ENCODE results near the gene PUSL1.

Gene PUSL1

DNA sequence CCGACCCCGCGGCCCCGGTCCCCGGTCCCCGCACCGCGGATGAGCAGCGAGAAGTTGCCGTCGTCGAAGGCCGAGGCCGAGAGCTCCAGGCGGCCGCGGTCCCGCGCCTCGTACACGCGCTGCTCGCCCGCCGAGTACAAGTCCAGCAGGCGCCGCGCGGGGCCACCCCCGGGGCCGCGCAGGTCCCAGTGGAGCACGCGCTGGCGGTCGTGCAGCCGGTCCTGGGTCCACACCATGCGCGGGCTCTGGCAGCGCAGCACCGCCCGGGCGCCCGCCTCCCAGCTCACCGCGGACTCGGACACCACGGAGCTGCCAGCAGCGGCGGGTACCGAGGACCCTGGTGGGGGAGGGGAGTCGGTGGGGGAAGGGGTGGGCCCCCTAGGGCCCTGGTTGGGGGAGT, 47.0 kb downstream of the PUSL1 start:
- H3K4me3 ChIP-seq (ENCODE audit: low read length): peak overlapping the region; percentile 22; the same call in 1 of the 2 replicates
- DNase-seq (ENCODE audit: low read depth, low spot score): no peak
- H3K36me3 ChIP-seq (ENCODE audit: control insufficient read depth, insufficient read depth, low read length): peaks cover 4% of the 10 kb centered on the region; the same call in 1 of the 2 replicates
- H3K27ac ChIP-seq (ENCODE audit: low read length): no peak overlapping the region
- H3K4me1 ChIP-seq (ENCODE audit: control insufficient read depth, insufficient read depth, low read length): peaks cover 26% of the 10 kb centered on the region
- H3K27me3 ChIP-seq (ENCODE audit: control insufficient read depth, insufficient read depth, low read length): peaks cover 3% of the 10 kb centered on the region; the same call in 1 of the 2 replicates
- H3K9me3 ChIP-seq (ENCODE audit: control insufficient read depth, insufficient read depth, low read length): no peaks in the 10 kb centered on the region
- WGBS (ENCODE audit: insufficient coverage, insufficient read length): no CpG with 5 or more reads among the region's 52 CpGs

- no peak overlapping the region for H3K27ac ChIP-seq (ENCODE audit: low read length)
- peaks cover 26% of the 10 kb centered on the region for H3K4me1 ChIP-seq (ENCODE audit: control insufficient read depth, insufficient read depth, low read length)
- WGBS (ENCODE audit: insufficient coverage, insufficient read length): no CpG with 5 or more reads among the region's 8 CpGs
- no peak for DNase-seq (ENCODE audit: low read depth, low spot score)
- no peaks in the 10 kb centered on the region for H3K9me3 ChIP-seq (ENCODE audit: control insufficient read depth, insufficient read depth, low read length)
- H3K4me3 ChIP-seq (ENCODE audit: low read length): no peak overlapping the region
- H3K27me3 ChIP-seq (ENCODE audit: control insufficient read depth, insufficient read depth, low read length): peaks cover 3% of the 10 kb centered on the region; the same call in 1 of the 2 replicates
- peaks cover 4% of the 10 kb centered on the region; the same call in 1 of the 2 replicates for H3K36me3 ChIP-seq (ENCODE audit: control insufficient read depth, insufficient read depth, low read length)
Measured at GRCh38 chr1:1356166-1356795, 47.9 kb downstream of the PUSL1 start.

- Histone ChIP-seq H3K4me1 (ENCODE audit: control insufficient read depth, insufficient read depth, low read length) (peaks cover 20% of the 10 kb centered on the region), H3K27me3 (ENCODE audit: control insufficient read depth, insufficient read depth, low read length) (peaks cover 3% of the 10 kb centered on the region; the same call in 1 of the 2 replicates), H3K36me3 (ENCODE audit: control insufficient read depth, insufficient read depth, low read length) (peaks cover 4% of the 10 kb centered on the region; the same call in 1 of the 2 replicates), H3K4me3 (ENCODE audit: low read length) (no peak overlapping the region), H3K27ac (ENCODE audit: low read length) (no peak overlapping the region), H3K9me3 (ENCODE audit: control insufficient read depth, insufficient read depth, low read length) (no peaks in the 10 kb centered on the region)
- WGBS (ENCODE audit: insufficient coverage, insufficient read length): no CpG with 5 or more reads among the region's 26 CpGs
- no peak for DNase-seq (ENCODE audit: low read depth, low spot score)
Measured at GRCh38 chr1:1356796-1357401, 48.5 kb downstream of the PUSL1 start.

DNA sequence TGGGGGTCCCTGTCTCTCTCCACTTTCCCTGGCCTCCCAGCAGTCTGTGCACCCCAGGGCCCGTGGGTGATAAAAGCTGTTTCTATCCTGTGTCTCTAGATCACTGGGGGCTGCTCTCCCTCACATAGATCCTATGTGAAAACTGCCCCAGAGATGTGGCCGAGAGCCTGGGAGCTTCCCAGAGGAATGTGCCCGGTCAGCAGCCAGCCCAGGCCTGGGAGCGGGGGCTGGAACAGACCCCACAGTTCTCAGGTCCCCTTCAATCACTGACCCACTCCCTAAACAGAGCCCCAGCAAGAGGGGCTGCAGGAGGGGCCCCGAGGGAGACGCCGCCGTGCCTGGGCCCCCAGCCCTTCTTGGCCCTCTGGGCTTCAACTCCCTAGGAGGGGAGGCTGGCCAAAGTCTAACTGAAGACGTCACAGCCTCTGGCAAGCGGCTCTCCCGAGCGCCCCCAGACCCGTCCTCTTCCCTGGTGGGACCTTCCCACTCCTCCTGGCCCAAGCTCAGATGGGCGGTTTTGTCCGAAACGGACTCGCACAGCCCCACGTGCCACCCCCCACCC, 49.6 kb downstream of the PUSL1 start:
- Histone ChIP-seq H3K36me3 (ENCODE audit: control insufficient read depth, insufficient read depth, low read length) (peaks cover 4% of the 10 kb centered on the region; the same call in 1 of the 2 replicates), H3K4me1 (ENCODE audit: control insufficient read depth, insufficient read depth, low read length) (peaks cover 17% of the 10 kb centered on the region), H3K27ac (ENCODE audit: low read length) (no peak overlapping the region), H3K4me3 (ENCODE audit: low read length) (peak overlapping the region; percentile 43; the same call in 1 of the 2 replicates), H3K9me3 (ENCODE audit: control insufficient read depth, insufficient read depth, low read length) (no peaks in the 10 kb centered on the region), H3K27me3 (ENCODE audit: control insufficient read depth, insufficient read depth, low read length) (peaks cover 3% of the 10 kb centered on the region; the same call in 1 of the 2 replicates)
- WGBS (ENCODE audit: insufficient coverage, insufficient read length): no CpG with 5 or more reads among the region's 18 CpGs
- no peak for DNase-seq (ENCODE audit: low read depth, low spot score)

- WGBS (ENCODE audit: insufficient coverage, insufficient read length): no CpG with 5 or more reads among the region's 29 CpGs
Measured at GRCh38 chr1:1358433-1359271, 50.3 kb downstream of the PUSL1 start, which contains the start of gene MXRA8. Gene MXRA8 (minus strand): TSS chr1:1358555. CDS start chr1:1358504, 51 bp downstream.

GRCh38 chr1:1359308-1359663, 50.9 kb downstream of the PUSL1 start:
- Histone ChIP-seq H3K9me3 (ENCODE audit: control insufficient read depth, insufficient read depth, low read length) (no peaks in the 10 kb centered on the region), H3K4me1 (ENCODE audit: control insufficient read depth, insufficient read depth, low read length) (peaks cover 16% of the 10 kb centered on the region), H3K36me3 (ENCODE audit: control insufficient read depth, insufficient read depth, low read length) (peaks cover 4% of the 10 kb centered on the region; the same call in 1 of the 2 replicates), H3K27me3 (ENCODE audit: control insufficient read depth, insufficient read depth, low read length) (peaks cover 3% of the 10 kb centered on the region; the same call in 1 of the 2 replicates), H3K4me3 (ENCODE audit: low read length) (no peak overlapping the region), H3K27ac (ENCODE audit: low read length) (no peak overlapping the region)
- DNase-seq (ENCODE audit: low read depth, low spot score): no peak
- WGBS (ENCODE audit: insufficient coverage, insufficient read length): no CpG with 5 or more reads among the region's 6 CpGs

More at GRCh38 chr1:1358433-1359271, 50.3 kb downstream of the PUSL1 start, which contains the start of gene MXRA8:
- Histone ChIP-seq H3K27ac (ENCODE audit: low read length) (no peak within 1 kb of the TSS), H3K36me3 (ENCODE audit: control insufficient read depth, insufficient read depth, low read length) (peaks cover 4% of the 10 kb centered on the region; the same call in 1 of the 2 replicates), H3K9me3 (ENCODE audit: control insufficient read depth, insufficient read depth, low read length) (no peaks in the 10 kb centered on the region), H3K27me3 (ENCODE audit: control insufficient read depth, insufficient read depth, low read length) (peaks cover 3% of the 10 kb centered on the region; the same call in 1 of the 2 replicates), H3K4me1 (ENCODE audit: control insufficient read depth, insufficient read depth, low read length) (peaks cover 16% of the 10 kb centered on the region), H3K4me3 (ENCODE audit: low read length) (peak within 1 kb of the TSS; percentile 43; the same call in 1 of the 2 replicates)
- DNase-seq (ENCODE audit: low read depth, low spot score): no peak

DNA sequence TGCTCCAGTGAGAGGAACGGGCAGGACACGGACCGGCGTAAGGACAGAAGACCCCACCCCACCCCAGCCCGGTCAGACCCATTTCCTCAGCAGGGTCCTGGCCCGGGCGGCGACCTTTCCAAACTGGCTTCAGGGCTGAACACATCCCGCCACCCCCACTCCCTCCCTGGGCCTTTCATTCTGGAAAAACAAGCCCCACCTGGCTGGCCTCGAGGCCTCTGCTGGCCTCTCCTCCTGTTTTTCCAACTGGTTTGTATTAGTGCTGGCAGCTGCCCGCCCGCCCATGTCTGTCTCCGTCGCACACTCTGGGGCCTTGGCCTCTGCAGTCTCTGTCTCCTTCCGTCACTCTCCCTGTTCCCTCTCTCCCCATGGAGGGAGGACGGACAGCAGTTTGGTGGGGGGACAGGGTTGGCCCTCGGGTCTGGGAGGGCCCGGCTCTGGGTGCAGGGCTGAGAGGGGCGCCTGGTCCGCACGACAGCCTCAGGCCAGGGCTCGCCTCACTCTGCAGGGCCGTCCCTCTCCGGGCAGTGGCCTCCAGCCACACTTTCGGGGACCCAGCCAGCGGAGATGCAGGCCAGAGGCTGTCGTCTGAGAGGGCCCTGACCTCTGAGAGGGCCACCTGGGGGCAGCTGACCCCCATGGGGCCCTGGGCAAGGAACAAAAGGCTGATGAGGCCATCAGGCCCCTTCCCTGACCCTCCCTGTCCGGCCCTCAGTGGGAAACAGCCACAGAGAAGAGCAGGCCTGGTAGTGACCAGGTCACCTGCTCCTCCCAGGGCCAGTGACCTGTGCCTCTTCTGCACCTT, 51.5 kb downstream of the PUSL1 start:
- H3K9me3 ChIP-seq (ENCODE audit: control insufficient read depth, insufficient read depth, low read length): no peaks in the 10 kb centered on the region
- peaks cover under 1% of the 10 kb centered on the region; the same call in 1 of the 2 replicates for H3K36me3 ChIP-seq (ENCODE audit: control insufficient read depth, insufficient read depth, low read length)
- H3K4me1 ChIP-seq (ENCODE audit: control insufficient read depth, insufficient read depth, low read length): peaks cover 14% of the 10 kb centered on the region
- DNase-seq (ENCODE audit: low read depth, low spot score): no peak
- WGBS (ENCODE audit: insufficient coverage, insufficient read length): no CpG with 5 or more reads among the region's 28 CpGs
- H3K27ac ChIP-seq (ENCODE audit: low read length): no peak overlapping the region
- no peak overlapping the region for H3K4me3 ChIP-seq (ENCODE audit: low read length)
- H3K27me3 ChIP-seq (ENCODE audit: control insufficient read depth, insufficient read depth, low read length): peaks cover under 1% of the 10 kb centered on the region; the same call in 1 of the 2 replicates

GRCh38 chr1:1360506-1361169, 52.2 kb downstream of the PUSL1 start:
- H3K27me3 ChIP-seq (ENCODE audit: control insufficient read depth, insufficient read depth, low read length): no peaks in the 10 kb centered on the region
- H3K36me3 ChIP-seq (ENCODE audit: control insufficient read depth, insufficient read depth, low read length): no peaks in the 10 kb centered on the region; the same call in 1 of the 2 replicates
- DNase-seq (ENCODE audit: low read depth, low spot score): no peak
- no peak overlapping the region for H3K27ac ChIP-seq (ENCODE audit: low read length)
- H3K4me1 ChIP-seq (ENCODE audit: control insufficient read depth, insufficient read depth, low read length): peaks cover 11% of the 10 kb centered on the region
- no peak overlapping the region for H3K4me3 ChIP-seq (ENCODE audit: low read length)
- no CpG with 5 or more reads among the region's 20 CpGs for WGBS (ENCODE audit: insufficient coverage, insufficient read length)
- H3K9me3 ChIP-seq (ENCODE audit: control insufficient read depth, insufficient read depth, low read length): no peaks in the 10 kb centered on the region

All from iPS DF 6.9 (cell line).